Measurements from ENCODE around the gene ARRB1.
"Not testable (repeated sequence)": the region's sequence is repeated elsewhere in the genome, so short reads cannot be mapped to it uniquely, and the experiment has no call there.

The ARRB1 gene

GRCh38 chr11:75344186-75344585, 7.3 kb downstream of the ARRB1 start:
- no peak for DNase-seq

DNA sequence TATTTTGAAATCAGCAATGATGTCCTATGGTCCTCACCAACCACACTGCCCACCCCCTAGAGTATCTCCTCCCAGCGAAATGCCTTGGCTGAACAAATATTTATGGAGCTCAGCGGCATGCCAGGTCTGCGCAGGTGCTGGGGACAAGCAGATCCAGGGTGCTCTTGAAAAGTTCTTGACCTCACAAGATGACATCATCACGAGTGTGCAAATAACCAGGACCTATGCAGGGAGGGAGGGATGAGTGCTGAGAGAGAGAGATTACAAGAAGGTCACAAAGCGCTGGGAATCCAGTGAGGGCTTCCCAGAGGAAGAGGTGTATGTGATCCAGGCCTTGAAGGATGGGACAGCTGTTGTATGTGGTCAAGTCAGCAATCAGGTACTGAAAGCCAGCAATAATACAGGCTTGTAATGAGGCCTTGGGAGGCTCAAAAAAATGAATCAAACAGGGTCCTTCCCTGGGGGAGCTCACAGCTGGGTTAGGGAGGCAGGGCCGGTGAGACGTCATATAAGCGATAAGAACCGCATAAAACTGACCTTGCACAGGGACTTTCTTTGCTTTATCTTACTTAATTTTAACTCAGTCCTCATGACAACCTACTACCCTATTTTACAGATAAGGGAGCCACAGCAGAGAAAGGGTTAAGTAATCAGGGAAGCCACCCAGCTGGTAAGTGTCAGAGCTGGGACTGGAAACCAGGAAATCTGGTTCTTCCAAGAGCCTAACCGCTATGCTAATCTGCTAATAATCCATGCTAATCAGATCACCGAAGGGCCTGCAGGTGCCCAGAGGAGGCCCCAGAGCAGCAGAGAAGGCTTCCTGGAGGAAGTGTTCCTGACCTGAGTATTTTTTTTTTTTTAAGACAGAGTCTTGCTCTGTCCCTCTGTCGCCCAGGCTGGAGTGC, 8.2 kb downstream of the ARRB1 start:
- DNase-seq: peak; percentile 21

DNA sequence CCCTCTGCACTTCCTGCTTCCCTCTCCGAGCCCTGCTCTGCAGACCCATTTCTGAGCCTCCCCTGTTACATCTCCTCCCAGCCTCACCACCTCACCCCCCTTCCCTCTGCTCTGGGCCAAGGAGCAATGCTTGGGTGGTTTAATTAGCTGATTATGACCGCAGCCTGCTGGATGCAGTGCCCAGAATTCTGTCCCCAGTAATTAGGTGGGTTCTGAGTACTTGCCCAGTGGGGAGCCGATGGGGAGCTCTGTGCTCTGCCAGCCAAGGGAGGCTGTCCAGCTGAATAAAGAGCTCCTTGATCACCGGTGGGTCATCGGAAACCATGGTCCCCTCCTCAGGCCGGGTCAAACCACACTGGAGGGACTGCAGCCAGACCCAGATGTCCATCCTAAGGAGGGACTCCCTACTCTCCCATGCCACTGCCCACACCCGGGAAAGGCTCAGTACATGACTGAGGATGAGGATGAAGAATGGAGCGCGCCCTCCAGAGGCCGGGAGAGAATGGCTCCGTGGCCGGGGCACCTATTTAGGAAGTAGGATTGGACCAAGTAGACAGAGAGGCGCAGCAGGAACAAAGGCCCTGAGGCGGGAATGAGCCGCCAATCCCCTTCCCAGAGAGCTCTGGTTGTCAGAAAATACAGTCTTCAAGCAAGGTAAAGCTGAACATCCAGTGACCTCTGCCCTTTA, 9.1 kb downstream of the ARRB1 start:
- no peak for DNase-seq

- DNase-seq: no peak
These were observed 9.8 kb downstream of the ARRB1 start for GRCh38 chr11:75341612-75342011.

GRCh38 chr11:75339685-75340409, 11.6 kb downstream of the ARRB1 start:
- DNase-seq: peak; percentile 38

- DNase-seq: no peak
These were observed 12.8 kb downstream of the ARRB1 start for GRCh38 chr11:75338516-75339208.

- DNase-seq: no peak
These were observed 14.2 kb downstream of the ARRB1 start for GRCh38 chr11:75337195-75337654.

DNA sequence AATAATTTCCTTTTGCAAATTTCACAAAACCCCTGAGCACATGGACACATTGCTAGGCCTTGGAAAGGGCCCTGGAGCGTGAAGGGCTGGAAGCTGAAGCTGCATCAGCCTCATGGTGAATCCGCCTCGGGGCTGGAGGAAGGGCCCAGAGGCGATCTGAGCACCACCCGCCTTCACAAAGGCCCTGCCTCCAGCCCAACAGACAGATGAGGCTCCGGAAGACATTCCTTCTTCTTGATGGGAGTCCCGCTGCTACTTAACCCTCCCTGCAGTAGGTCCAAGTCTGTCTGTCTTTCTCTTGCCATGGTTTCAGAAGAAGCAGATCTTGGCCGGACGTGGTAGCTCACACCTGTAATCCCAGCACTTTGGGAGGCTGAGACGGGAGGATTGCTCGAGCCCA, 16.5 kb downstream of the ARRB1 start:
- no peak for DNase-seq

DNA sequence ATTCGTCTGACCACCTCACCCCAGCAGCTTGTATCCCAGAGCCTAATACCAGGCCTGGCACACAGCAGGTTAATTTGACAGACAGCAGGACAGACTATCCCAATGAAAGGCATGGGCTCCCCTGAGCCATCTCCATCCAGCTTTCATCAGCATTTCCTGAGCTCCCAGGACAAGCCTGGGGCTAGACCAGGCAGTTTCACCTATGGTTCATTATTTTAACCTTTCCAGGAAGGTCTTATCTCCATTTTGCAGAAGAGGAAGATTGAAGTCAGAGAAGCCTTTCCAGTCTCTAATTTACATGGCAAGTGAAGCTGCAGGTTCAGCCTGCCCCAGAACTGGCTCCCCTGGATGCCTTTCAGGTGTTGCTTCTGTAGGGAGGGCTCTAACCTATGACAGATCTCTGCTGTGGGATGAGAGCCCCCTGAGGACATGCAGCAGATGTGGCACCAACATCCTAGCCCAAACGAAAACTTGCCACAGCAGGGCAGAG, 17.0 kb downstream of the ARRB1 start:
- no peak for DNase-seq

DNA sequence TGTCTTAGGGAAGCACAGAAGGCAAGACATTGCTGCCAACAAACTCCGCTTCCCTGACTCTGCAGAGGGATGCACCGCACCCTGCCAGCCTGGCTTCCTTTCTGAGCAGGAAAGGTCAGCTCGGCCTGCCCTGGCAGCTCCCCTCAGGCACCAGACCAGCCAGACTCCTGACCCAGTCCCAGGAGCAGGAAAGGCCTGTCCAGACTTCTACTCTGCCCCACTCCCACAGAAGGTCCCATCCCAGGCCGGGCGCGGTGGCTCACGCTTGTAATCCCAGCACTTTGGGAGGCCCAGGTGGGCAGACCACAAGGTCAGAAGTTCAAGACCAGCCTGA, 17.7 kb downstream of the ARRB1 start:
- no peak for DNase-seq

DNA sequence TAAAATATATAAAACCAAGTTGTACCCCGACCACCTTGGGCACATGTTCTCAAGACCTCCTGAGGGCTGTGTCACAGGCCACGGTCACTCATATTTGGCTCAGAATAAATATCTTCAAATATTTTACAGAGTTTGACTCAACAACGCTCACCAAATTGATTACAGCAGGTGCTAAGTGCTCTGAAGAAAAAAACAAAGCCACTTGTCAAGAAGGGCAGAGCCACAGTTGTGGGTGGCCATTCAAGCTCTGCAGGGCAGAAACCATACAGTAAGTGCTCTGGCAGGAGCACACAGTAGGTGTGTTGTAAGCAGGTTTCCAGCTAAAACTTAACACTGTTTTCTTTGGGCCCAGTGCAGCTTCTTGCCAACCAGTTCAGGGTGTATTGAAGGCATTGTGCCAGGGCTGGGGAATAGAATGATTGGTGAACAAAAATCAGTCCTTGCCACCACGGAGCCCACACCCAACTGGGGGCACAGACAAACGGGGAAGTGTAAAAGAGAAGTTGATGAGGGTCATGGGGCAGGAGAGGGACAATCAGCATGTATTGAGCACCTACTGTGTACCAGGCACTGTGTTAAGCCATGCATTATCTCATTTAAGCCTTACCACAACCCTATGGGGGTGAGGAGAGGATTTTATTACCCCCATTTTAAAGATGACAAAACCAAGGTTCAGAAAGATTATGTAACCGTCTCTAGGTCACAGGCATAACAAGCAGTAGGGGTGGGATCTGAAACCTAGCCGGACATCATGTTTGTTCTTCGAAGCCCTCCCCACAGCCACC, 18.2 kb downstream of the ARRB1 start:
- DNase-seq: no peak

GRCh38 chr11:75331761-75332160, 19.7 kb downstream of the ARRB1 start:
- DNase-seq: not testable (repeated sequence)

GRCh38 chr11:75331304-75331703, 20.2 kb downstream of the ARRB1 start:
- DNase-seq: not testable (repeated sequence)

- DNase-seq: not testable (repeated sequence)
These were observed 20.6 kb downstream of the ARRB1 start for GRCh38 chr11:75330886-75331285.

GRCh38 chr11:75330291-75330690, 21.2 kb downstream of the ARRB1 start:
- no peak for DNase-seq

DNA sequence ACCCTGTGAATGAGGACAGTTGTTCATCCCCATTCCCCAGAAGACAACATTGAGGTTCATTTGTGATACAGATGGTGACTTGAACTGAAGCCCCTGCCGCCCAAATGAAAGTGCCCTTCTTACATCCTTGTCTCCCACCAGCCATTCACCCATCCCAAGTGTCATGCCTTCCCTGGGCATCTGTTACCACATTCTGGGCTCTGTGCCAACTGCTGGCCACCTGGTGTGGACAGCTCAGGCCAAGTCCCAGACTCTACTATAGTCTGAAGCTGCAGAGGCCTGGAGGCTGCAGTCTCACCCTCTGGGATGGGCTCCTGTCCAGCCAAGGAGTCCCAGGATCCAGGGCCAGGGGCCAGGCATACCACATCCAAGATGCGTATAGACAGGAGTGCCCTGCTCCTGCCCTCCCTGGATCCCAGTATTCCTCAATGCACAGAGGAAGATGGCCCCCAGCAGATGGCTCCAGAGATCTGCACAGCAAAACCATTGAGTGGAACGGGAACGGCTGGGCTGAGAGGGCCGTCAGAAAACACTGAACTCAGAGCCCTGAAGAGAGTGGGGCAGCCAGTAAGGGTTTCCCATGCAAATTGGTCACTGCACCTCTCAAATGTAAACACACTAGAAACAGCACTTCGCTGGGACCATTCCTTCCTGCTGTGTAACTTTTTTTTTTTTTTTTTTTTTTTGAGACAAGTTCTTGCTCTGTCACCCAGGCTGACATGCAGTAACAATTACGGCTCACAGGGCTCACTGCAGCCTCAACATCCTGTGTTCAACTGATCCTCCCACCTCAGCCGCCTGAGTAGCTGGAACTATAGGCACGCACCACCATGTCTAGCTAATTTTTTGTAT, 22.8 kb downstream of the ARRB1 start:
- peak; percentile 66 for DNase-seq

DNA sequence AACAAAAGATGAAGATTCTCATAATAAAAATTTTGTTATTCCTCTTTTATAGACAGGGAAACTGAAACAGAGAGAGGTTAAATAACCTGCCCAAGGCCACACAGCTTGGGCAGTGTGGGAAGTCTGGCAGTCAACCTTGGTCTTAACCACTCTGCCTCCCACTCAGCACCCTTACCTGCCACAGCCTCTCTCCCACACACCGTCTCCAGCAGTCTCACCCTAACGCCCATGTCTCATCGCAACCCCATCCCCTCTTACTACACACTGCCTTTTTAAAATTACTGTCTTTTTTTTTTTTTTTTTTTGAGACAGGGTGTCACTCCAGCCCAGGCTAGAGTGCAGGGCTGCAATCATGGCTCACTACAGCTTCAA, 25.0 kb downstream of the ARRB1 start:
- DNase-seq: no peak

DNA sequence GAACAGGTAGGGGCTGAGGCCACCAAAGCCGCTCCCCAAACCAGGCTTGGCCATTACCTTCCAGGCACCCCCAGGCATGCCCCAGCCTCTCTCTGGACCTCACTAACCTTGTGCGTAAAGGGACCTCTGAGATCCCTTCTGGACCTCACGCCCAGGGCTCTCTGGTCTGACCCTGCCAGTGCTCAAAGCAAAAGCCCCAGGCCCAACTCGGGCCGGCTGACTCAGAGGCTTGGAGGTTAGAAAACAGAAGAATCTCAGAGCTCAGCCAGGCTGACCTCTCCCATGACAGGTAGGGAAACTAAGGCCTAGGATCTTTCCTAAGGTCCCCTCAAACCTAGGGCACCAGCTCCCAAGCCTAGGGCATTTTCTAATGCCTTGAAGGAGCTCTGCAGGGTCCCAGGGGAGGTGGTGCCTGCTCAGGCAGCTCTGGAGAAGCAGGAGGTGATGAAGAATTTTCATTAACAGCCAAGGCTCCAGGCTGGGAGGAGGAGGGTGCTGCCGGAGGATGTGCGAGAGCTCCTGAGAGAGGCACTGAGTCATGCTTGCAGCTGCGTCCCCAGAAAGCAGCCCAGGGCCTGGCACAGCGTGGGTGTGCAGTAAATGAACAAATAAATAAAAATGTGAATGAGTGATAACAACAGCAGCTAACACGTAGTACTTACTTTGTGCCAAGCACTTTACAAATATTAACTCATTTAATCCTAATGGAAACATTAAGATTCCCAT, 25.6 kb downstream of the ARRB1 start:
- no peak for DNase-seq

DNA sequence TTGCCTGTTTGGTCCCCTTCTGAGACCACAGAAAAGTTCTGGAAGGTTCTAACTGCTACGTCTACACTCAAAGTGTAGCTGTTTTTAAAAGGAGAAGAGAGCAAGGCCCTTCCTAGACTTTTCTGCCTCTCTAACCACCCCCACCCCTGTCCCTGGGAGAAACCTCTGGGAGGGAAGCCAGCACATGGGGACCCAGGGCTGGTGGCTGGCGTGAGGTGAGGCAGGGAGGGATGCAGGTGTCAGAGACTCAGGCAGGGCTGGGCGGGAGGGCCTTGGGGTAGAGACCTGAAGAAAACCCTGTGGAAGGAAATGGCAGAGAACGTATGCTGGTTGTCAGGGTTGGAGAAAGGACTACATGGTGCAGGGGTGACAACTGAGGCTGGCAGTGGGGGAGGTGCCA, 26.7 kb downstream of the ARRB1 start:
- no peak for DNase-seq

GRCh38 chr11:75324189-75324588, 27.3 kb downstream of the ARRB1 start:
- DNase-seq: no peak

Data from right kidney (tissue), 1 donor.